ENCODE measurements around the gene SBSN.

The SBSN gene

DNA sequence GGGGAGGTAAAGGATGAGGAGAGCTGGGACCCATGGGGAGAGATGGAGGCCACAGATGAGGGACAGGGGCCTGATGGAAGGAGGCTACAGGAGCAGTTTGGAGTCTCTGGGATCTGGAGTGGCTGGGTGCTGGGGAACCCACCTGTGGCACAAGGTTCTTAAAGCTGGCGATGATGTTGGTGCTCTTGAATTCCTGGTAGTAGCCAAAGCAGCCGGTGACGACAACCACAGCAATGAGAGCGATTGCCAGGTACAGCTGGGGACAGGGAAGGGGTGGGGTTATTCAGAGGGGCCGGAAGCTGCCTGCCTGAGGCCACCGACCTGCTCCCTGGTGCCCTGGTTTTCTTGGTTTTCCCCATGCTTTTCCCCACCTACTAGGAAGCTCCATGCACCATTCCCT is 32.6 kb upstream of the SBSN start:
- Histone ChIP-seq H3K9me3 (no peaks in the 10 kb centered on the region), H3K27ac (no peak overlapping the region), H3K4me1 (peaks cover 0 to 12% (median 9%) of the 10 kb centered on the region in 4 donors), H3K36me3 (no peaks in the 10 kb centered on the region), H3K4me3 (no peak overlapping the region), H3K27me3 (peaks cover 0 to 72% of the 10 kb centered on the region in 2 donors)
- intact Hi-C loops (cut with DNase I; ENCODE audit: low total_unique reads) = no loop called here
- DNase-seq = no peak
- no peak for TF ChIP-seq CTCF (IDR thresholded peaks at IDR 0.05)

GRCh38 chr19:35560271-35560670 is 32.2 kb upstream of the SBSN start:
- DNase-seq = no peak
- no peaks in the 10 kb centered on the region for H3K9me3 ChIP-seq
- peaks cover 0 to 12% (median 9%) of the 10 kb centered on the region in 4 donors for H3K4me1 ChIP-seq
- H3K36me3 ChIP-seq = no peaks in the 10 kb centered on the region
- TF ChIP-seq CTCF (IDR thresholded peaks at IDR 0.05) = no peak
- intact Hi-C loops (cut with DNase I; ENCODE audit: low total_unique reads) = no loop called here
- peaks cover 0 to 73% of the 10 kb centered on the region in 2 donors for H3K27me3 ChIP-seq
- no peak overlapping the region for H3K27ac ChIP-seq
- no peak overlapping the region for H3K4me3 ChIP-seq

GRCh38 chr19:35559781-35560180 is 31.7 kb upstream of the SBSN start:
- H3K9me3 ChIP-seq = no peaks in the 10 kb centered on the region
- H3K4me3 ChIP-seq = no peak overlapping the region
- peaks cover 0 to 69% of the 10 kb centered on the region in 2 donors for H3K27me3 ChIP-seq
- no peak overlapping the region for H3K27ac ChIP-seq
- intact Hi-C loops (cut with DNase I; ENCODE audit: low total_unique reads) = no loop called here
- H3K36me3 ChIP-seq = no peaks in the 10 kb centered on the region
- no peak for DNase-seq
- no peak for TF ChIP-seq CTCF (IDR thresholded peaks at IDR 0.05)
- peaks cover 0 to 12% (median 9%) of the 10 kb centered on the region in 4 donors for H3K4me1 ChIP-seq

DNA sequence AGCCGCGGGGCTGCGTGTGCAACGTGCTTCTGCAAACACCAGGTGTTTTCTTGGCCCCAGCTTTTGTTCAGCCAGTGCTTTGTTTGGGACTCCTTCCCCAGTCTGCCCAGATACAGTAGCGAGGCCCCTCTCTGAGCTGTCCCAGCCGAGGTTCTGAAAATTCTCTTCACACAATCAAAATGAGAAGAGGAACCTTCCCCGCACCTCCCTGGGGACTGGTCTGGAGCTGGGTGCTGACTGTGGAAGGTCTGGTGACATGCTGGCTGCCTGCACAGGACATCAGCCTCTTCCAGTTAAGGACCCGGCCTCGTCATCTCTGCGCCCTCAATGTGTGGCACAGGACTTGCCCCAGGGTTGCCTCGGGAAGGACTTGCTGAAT is 31.2 kb upstream of the SBSN start:
- Histone ChIP-seq H3K9me3 (no peaks in the 10 kb centered on the region), H3K27ac (no peak overlapping the region), H3K4me3 (no peak overlapping the region), H3K36me3 (no peaks in the 10 kb centered on the region), H3K4me1 (peaks cover 0 to 12% (median 9%) of the 10 kb centered on the region in 4 donors), H3K27me3 (peaks cover 0 to 65% of the 10 kb centered on the region in 2 donors)
- no peak for DNase-seq
- no peak for TF ChIP-seq CTCF (IDR thresholded peaks at IDR 0.05)
- intact Hi-C loops (cut with DNase I; ENCODE audit: low total_unique reads) = no loop called here

- peaks cover 0 to 62% of the 10 kb centered on the region in 2 donors for H3K27me3 ChIP-seq
- H3K36me3 ChIP-seq = no peaks in the 10 kb centered on the region
- H3K27ac ChIP-seq = no peak overlapping the region
- H3K4me1 ChIP-seq = peaks cover 0 to 12% (median 9%) of the 10 kb centered on the region in 4 donors
- intact Hi-C loops (cut with DNase I; ENCODE audit: low total_unique reads) = no loop called here
- DNase-seq = peak in 1 of 2 donors; percentile 6
- TF ChIP-seq CTCF (IDR thresholded peaks at IDR 0.05) = no peak
- peak overlapping the region in 1 of 2 donors; percentile 31 for H3K4me3 ChIP-seq
- H3K9me3 ChIP-seq = no peaks in the 10 kb centered on the region
Observed at GRCh38 chr19:35558400-35559280, 30.5 kb upstream of the SBSN start.

Measured in tibial artery (tissue), 4 donors.